Ammon's horn (tissue), 1 donor: ENCODE results near the gene PIP4K2B.
"Not testable (repeated sequence)": the region's sequence is repeated elsewhere in the genome, so short reads cannot be mapped to it uniquely, and the experiment has no call there.

Experiments
- DNase-seq: peaks from one replicate; pipeline ENCODE4 v3.0.0-alpha.2; 2016; ENCODE audit warnings: low spot score

The PIP4K2B gene

GRCh38 chr17:38799501-38800236 is at the start of gene PIP4K2B:
TSS of gene PIP4K2B (minus strand) at chr17:38799556. CDS start at chr17:38799424, 132 bp downstream.
- DNase-seq = peak; percentile 99

GRCh38 chr17:38848557-38848891 is 49.2 kb upstream of the PIP4K2B start:
- DNase-seq = no peak

- no peak for DNase-seq
Measured at GRCh38 chr17:38844261-38844757, 45.0 kb upstream of the PIP4K2B start.

GRCh38 chr17:38825762-38826247 is 26.4 kb upstream of the PIP4K2B start:
- DNase-seq = no peak

- peak; percentile 95 for DNase-seq
Measured at GRCh38 chr17:38824899-38825761, 25.8 kb upstream of the PIP4K2B start, which contains the start of gene CWC25. TSS of gene CWC25 (minus strand) at chr17:38825321. CDS start at chr17:38825183, 138 bp downstream.

- DNase-seq = no peak
Measured at GRCh38 chr17:38815576-38816193, 16.3 kb upstream of the PIP4K2B start.

GRCh38 chr17:38809828-38810227 is 10.5 kb upstream of the PIP4K2B start:
- DNase-seq = no peak

- DNase-seq = no peak
Measured at GRCh38 chr17:38800237-38800760, 943 bp upstream of the PIP4K2B start.

GRCh38 chr17:38798614-38799500 is 499 bp downstream of the PIP4K2B start:
- peak; percentile 66 for DNase-seq

GRCh38 chr17:38797828-38798227 is 1.5 kb downstream of the PIP4K2B start:
- DNase-seq = no peak

GRCh38 chr17:38797158-38797490 is 2.2 kb downstream of the PIP4K2B start:
- no peak for DNase-seq

- no peak for DNase-seq
Measured at GRCh38 chr17:38796451-38797157, 2.8 kb downstream of the PIP4K2B start.

GRCh38 chr17:38794221-38794620 is 5.1 kb downstream of the PIP4K2B start:
- no peak for DNase-seq

- no peak for DNase-seq
Measured at GRCh38 chr17:38791162-38791561, 8.2 kb downstream of the PIP4K2B start.

- DNase-seq = not testable (repeated sequence)
Measured at GRCh38 chr17:38790148-38790707, 9.1 kb downstream of the PIP4K2B start.

- no peak for DNase-seq
Measured at GRCh38 chr17:38789185-38789584, 10.2 kb downstream of the PIP4K2B start.

GRCh38 chr17:38787999-38788398 is 11.4 kb downstream of the PIP4K2B start:
- DNase-seq = not testable (repeated sequence)

GRCh38 chr17:38786372-38786771 is 13.0 kb downstream of the PIP4K2B start:
- no peak for DNase-seq

- DNase-seq = no peak
Measured at GRCh38 chr17:38783227-38783626, 16.1 kb downstream of the PIP4K2B start.
